Ovary (tissue), 9 donors: ENCODE measurements around the gene TBX6. TPM values are rescaled to one million over a fixed set of nuclear protein-coding genes. Genes with fewer than 3 reads are reported as not detected.
A peak's percentile ranks its signal among the peaks of the same experiment; 100 is the strongest.

ENCODE experiments used
- DNase-seq, 5 donors: peaks; one replicate each; pipeline ENCODE4 v3.0.0-alpha.2; 2019 to 2020
- H3K27ac ChIP-seq, 2 donors: fragments of 200-600 bp; one replicate each; pipeline versions ENCODE4 v1.5.1 to v1.8.0; 2019 to 2022
- H3K27me3 ChIP-seq: fragments of 200-600 bp; one replicate; pipeline ENCODE4 v1.8.0; 2022
- H3K36me3 ChIP-seq: fragments of 200-600 bp; sonication (generic); one replicate; pipeline ENCODE4 v1.5.1; 2019
- H3K4me1 ChIP-seq: one replicate; pipeline ENCODE4 v1.8.1; 2013; ENCODE audit warnings: mild to moderate bottlenecking, moderate library complexity; ENCODE audit not compliant: insufficient read depth
- H3K4me3 ChIP-seq: fragments of 200-600 bp; sonication (generic); one replicate; pipeline ENCODE4 v1.5.1; 2017
- H3K9me3 ChIP-seq, 2 donors: fragments of 200-600 bp in 1 of 2; sonication (generic) in 1 of 2; one replicate each; pipeline versions ENCODE4 v1.5.1 to v1.8.1; 2013 to 2019; ENCODE audit warnings: mild to moderate bottlenecking in 1 of 2, moderate library complexity in 1 of 2
- EP300 ChIP-seq: sonication (generic); formaldehyde crosslinking; IDR thresholded peaks from one replicate; pipeline ENCODE4 v1.6.1; 2017; ENCODE audit warnings: antibody characterized with exemption
- POLR2A ChIP-seq: fragments of 450-650 bp; IDR thresholded peaks from one replicate; pipeline ENCODE4 v1.6.1; 2017; ENCODE audit warnings: antibody characterized with exemption, mild to moderate bottlenecking, moderate library complexity
- WGBS, 3 donors: extraction: QIAGEN DNeasy Blood & Tissue Kit in 1 of 3; methylation state at CpG; one replicate each; pipeline versions ENCODE4 v1.1.5 to v1.1.7; 2013 to 2017; 5-methylcytosine and 5-hydroxymethylcytosine counted together
- intact Hi-C, 4 donors: fragments of 100-400 bp; cut with DNase I; formaldehyde crosslinking; loops; one replicate each; pipeline versions ENCODE4 v1.11.0 to v1.15.1; 2022 to 2023
- polyA plus RNA-seq, 2 donors: library from polyadenylated mRNA; stranded (reverse); fragments of 200-250 nt in 1 of 2; fragments of 350-450 nt in 1 of 2; fragmentation: Illumina TruSeq in 1 of 2; extraction: RNeasy Lipid Tissue Mini Kit (QIAGEN cat#74804) in 1 of 2; gene quantifications; one replicate each; pipeline ENCODE4 v1.2.3, GENCODE V29; 2013 to 2014
- total RNA-seq, 7 donors: library from RNA; depleted of rRNA in 2 of 7; stranded (reverse); fragments of >200 nt in 2 of 7; fragmentation: NEBNext Ultra II Directional in 3 of 7; extraction: Animal tissue kit (Norgen Biotek cat#: 25700) in 3 of 7; gene quantifications; one replicate each; pipeline versions ENCODE4 v1.1.0 to v1.2.4, GENCODE V29; 2016 to 2023
- TF ChIP-seq, protein P1 (sequence below), 3 donors: fragments of 450-650 bp in 2 of 3; fragments of 200-600 bp in 1 of 3; IDR thresholded peaks; one replicate each; pipeline versions ENCODE4 v1.5.1 to v1.8.0; 2016 to 2022; ENCODE audit warnings: antibody characterized with exemption in 3 of 3, mild to moderate bottlenecking in 1 of 3
- donor health status: DM: no; HTN: no; CAD: no; lungs with moderate emphysema.
- donor health status: DM: no; HTN: no; CAD: no.
- donor health status: Bipolar disorder and iron deficiency.
- donor health status: DM: yes; HTN: yes; CAD: no.
- donor health status: DM: no; HTN: no; CAD: no.
- donor health status: DM: yes; HTN: yes; CAD: no.

Gene TBX6
- total and polyA plus RNA-seq, 9 donors = 0.08 to 1.5 (median 0.75) TPM

DNA sequence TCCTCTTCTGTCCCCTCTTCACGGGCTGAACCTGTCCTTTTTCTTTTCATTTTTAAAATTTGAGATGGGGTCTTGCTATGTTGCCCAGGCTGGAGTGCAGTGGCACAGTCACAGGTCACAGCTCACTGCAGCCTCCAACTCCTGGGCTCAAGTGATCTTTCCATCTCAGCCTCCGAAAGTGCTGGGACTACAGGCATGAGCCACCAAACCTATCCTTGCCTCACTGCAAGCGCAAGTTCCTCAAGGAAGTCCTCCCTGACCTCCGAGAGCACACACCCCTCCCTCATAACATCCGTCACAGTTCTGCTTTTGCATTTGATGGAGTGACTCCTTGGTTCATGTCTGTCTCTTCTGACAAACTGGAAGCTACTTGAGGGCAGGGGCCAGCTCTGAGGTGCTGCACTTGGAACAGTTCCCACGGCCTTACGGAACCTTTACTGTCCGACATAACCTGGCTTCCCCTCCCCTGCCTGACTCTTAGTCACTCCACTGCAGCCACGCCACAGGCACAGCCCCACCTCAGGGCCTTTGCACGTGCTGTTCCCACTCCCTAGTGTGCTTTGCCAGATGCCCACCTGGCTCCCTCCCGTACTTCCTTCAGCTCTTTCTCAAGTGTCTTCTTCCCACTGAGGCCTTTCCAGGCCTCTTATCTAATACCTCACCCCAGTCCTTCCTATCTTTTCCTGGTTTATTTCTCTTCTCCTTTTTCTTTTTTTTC, 4.4 kb downstream of the TBX6 start:
- 84 to 88% (median 86%) methylated on average over 11 of the region's 11 CpGs for WGBS, 3 donors
- Histone ChIP-seq H3K36me3 (no peaks in the 10 kb centered on the region), H3K9me3 (no peaks in the 10 kb centered on the region)

DNA sequence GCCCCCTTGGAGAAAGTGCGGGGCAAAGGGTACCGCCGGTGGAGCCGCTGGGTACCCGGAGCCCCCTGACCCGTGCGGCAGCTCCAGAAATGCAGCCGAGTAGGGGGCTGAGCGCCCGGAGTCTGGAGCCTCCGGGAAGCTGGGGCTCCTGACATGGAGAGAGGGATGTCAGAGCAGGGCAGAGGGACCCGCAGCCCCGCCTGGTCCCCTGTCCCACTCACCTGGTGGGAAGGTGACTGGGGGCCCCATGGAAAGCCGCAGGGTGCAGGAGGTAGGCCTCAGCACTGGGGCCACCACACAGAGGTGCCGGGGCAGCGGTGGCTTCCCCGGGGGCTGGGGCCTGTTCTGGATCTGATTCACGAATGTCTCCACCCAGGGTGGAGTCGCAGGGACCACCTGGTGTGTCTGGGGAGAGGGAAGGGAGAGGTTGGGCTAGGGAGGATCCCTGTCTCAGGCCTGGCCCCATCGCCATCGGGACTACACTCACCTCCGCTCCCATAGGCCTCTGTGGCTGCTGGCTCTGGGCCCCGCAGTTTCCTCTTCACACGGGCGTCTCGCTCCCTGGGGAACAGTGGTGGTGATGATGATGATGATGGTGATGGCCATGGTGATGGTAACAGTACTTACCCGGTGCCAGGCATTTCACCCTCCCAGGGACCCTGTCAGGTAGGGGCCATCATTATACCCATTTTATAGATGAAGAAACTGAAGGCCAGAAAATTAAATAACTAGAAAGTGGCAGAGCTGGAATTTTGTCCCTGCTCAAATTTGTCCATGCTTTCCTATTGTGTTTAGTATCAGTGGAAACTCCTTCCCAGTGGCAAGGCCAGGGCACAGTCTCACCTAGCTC, 5.2 kb downstream of the TBX6 start:
- Histone ChIP-seq H3K4me3 (no peak overlapping the region), H3K9me3 (no peaks in the 10 kb centered on the region), H3K27me3 (no peaks in the 10 kb centered on the region), H3K27ac (no peak overlapping the region), H3K4me1 (no peaks in the 10 kb centered on the region), H3K36me3 (no peaks in the 10 kb centered on the region)
- TF ChIP-seq, protein P1, sequence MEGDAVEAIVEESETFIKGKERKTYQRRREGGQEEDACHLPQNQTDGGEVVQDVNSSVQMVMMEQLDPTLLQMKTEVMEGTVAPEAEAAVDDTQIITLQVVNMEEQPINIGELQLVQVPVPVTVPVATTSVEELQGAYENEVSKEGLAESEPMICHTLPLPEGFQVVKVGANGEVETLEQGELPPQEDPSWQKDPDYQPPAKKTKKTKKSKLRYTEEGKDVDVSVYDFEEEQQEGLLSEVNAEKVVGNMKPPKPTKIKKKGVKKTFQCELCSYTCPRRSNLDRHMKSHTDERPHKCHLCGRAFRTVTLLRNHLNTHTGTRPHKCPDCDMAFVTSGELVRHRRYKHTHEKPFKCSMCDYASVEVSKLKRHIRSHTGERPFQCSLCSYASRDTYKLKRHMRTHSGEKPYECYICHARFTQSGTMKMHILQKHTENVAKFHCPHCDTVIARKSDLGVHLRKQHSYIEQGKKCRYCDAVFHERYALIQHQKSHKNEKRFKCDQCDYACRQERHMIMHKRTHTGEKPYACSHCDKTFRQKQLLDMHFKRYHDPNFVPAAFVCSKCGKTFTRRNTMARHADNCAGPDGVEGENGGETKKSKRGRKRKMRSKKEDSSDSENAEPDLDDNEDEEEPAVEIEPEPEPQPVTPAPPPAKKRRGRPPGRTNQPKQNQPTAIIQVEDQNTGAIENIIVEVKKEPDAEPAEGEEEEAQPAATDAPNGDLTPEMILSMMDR (IDR thresholded peaks at IDR 0.05) = no peak
- TF ChIP-seq EP300 = no peak
- 75 to 77% (median 77%) methylated on average over 27 of the region's 27 CpGs for WGBS, 3 donors
- intact Hi-C loops = loop anchor here in 1 of 4 donors (10.0 kb wide), 1 partner anchor 438 kb away; the partner anchor contains the start of gene ZNF768
- peak in 1 of 5 donors; percentile 24 for DNase-seq

More for the DNA sequence above, 4.4 kb downstream of the TBX6 start:
- Histone ChIP-seq H3K4me1 (peaks cover 2% of the 10 kb centered on the region), H3K27ac (no peak overlapping the region), H3K4me3 (no peak overlapping the region), H3K27me3 (no peaks in the 10 kb centered on the region)
- no peak for TF ChIP-seq POLR2A
- TF ChIP-seq EP300 = no peak
- TF ChIP-seq, protein P1 (IDR thresholded peaks at IDR 0.05) = no peak
- intact Hi-C loops = loop anchor here in 1 of 4 donors (10.0 kb wide), 1 partner anchor 437 kb away; the partner anchor contains the start of gene ZNF768
- no peak for DNase-seq

DNA sequence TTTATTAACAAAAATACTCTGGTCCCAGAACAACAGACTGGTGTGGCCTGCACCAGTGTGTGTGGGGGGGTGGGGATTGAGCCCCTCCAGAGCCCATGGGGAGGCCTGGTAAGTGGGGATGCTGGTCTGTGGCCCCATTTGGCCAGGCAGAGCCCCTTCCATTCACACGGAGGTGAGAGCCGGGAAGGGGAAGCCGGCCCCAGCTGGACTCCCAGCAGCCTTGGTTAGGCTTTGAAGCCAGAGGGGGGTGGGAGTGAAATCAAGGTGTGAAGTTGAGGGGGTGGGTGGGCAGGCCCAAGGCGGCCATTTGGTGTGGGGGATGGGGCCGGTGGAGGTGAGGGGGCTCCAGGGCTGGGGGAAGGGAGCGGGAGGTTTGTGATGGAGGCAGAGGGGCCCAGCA, 5.9 kb downstream of the TBX6 start:
- TF ChIP-seq POLR2A (no peak), EP300 (no peak)
- TF ChIP-seq, protein P1 (IDR thresholded peaks at IDR 0.05) = no peak
- Histone ChIP-seq H3K4me1 (no peaks in the 10 kb centered on the region), H3K4me3 (no peak overlapping the region), H3K27me3 (no peaks in the 10 kb centered on the region), H3K27ac (no peak overlapping the region), H3K36me3 (no peaks in the 10 kb centered on the region), H3K9me3 (no peaks in the 10 kb centered on the region)
- 66 to 71% (median 66%) methylated on average over 6 of the region's 6 CpGs for WGBS, 3 donors
- DNase-seq = no peak
- intact Hi-C loops = loop anchor here in 1 of 4 donors (10.0 kb wide), 1 partner anchor 439 kb away; the partner anchor contains the start of gene ZNF768

DNA sequence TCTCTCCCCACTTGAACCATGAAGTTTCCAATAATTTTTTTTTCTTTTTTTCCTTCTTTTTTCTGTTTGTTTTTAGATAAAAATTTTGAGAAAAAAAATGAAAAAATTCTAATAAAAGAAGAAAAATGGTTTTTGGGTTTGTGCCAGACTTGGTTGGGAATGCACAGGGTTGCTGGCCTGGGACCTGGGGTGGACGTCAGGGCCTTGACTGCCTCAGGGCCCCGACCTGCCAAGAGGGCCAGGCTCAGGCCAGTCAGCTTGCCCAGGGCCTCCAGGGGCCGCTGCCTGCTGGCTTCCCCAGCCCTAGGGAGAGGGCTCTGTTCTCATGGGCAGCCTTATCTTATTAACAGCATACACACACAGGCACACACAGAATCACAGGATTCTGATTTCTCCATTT, 6.5 kb downstream of the TBX6 start:
- 38 to 51% (median 41%) methylated on average over 3 of the region's 3 CpGs for WGBS, 3 donors
- no peak overlapping the region for H3K4me3 ChIP-seq
- no peak for DNase-seq

More for the DNA sequence above, 6.5 kb downstream of the TBX6 start:
- H3K27ac ChIP-seq = no peak overlapping the region
- H3K36me3 ChIP-seq = no peaks in the 10 kb centered on the region
- H3K9me3 ChIP-seq = no peaks in the 10 kb centered on the region
- intact Hi-C loops = loop anchor here in 1 of 4 donors (10.0 kb wide), 1 partner anchor 440 kb away; the partner anchor contains the start of gene ZNF768
- H3K27me3 ChIP-seq = no peaks in the 10 kb centered on the region
- TF ChIP-seq POLR2A = no peak
- TF ChIP-seq, protein P1 (IDR thresholded peaks at IDR 0.05) = no peak
- TF ChIP-seq EP300 = no peak
- no peaks in the 10 kb centered on the region for H3K4me1 ChIP-seq
